Body of pancreas (tissue), 4 donors: ENCODE results near the gene FETUB. TPM values are rescaled to one million over a fixed set of nuclear protein-coding genes. Genes with fewer than 3 reads are reported as not detected.
"Not testable (repeated sequence)": the region's sequence is repeated elsewhere in the genome, so short reads cannot be mapped to it uniquely, and the experiment has no call there.

Experiments
- ATAC-seq: fragments of 150-250 bp; one replicate; pipeline ENCODE4 v1.9.1; 2016
- DNase-seq, 4 donors: peaks; one replicate each; pipeline ENCODE4 v3.0.0-alpha.2; 2019
- H3K27ac ChIP-seq, 4 donors: fragments of 200-600 bp; sonication (generic); 1 replicate in 3 of 4; 2 replicates in 1 of 4; pipeline versions ENCODE4 v1.5.1 to v1.6.1; 2016 to 2019; ENCODE audit warnings: mild to moderate bottlenecking in 1 of 4, mixed read lengths in 1 of 4, moderate library complexity in 1 of 4
- H3K27me3 ChIP-seq, 2 donors: fragments of 200-600 bp; sonication (generic); one replicate each; pipeline ENCODE4 v1.6.0; 2016; ENCODE audit warnings: mild to moderate bottlenecking in 1 of 2
- H3K36me3 ChIP-seq, 2 donors: fragments of 200-600 bp; sonication (generic); replicated peaks in 1 of 2; 2 replicates each; pipeline ENCODE4 v1.5.1; 2016; ENCODE audit warnings: low read depth in 2 of 2; ENCODE audit not compliant: insufficient read depth in 1 of 2
- H3K4me1 ChIP-seq: fragments of 200-600 bp; sonication (generic); one replicate; pipeline ENCODE4 v1.6.0; 2016
- H3K4me3 ChIP-seq, 2 donors: fragments of 200-600 bp; sonication (generic); 1 replicate in 1 of 2; 2 replicates in 1 of 2; pipeline ENCODE4 v1.5.1; 2016 to 2019
- H3K9me3 ChIP-seq, 3 donors: fragments of 200-600 bp; sonication (generic); 1 replicate in 2 of 3; 2 replicates in 1 of 3; pipeline ENCODE4 v1.5.1; 2016
- POLR2A ChIP-seq, 3 donors: fragments of 450-650 bp; IDR thresholded peaks; one replicate each; pipeline ENCODE4 v1.6.1; 2016; ENCODE audit warnings: antibody characterized with exemption in 3 of 3, mild to moderate bottlenecking in 2 of 3
- WGBS, 2 donors: methylation state at CpG; one replicate each; pipeline ENCODE4 v1.1.5; 2017; 5-methylcytosine and 5-hydroxymethylcytosine counted together
- intact Hi-C: fragments of 100-400 bp; cut with DNase I; formaldehyde crosslinking; loops from one replicate; pipeline ENCODE4 v1.15.1; 2023
- total RNA-seq, 2 donors: library from RNA; depleted of rRNA; stranded (reverse); fragments of >200 nt; gene quantifications; one replicate each; pipeline ENCODE4 v1.1.0, GENCODE V29; 2016
- TF ChIP-seq, protein P1 (sequence below), 7 experiments: fragments of 450-650 bp in 4 of 7; fragments of 200-600 bp in 3 of 7; sonication (generic) in 3 of 7; IDR thresholded peaks; one replicate each; pipeline ENCODE4 v1.5.1; 2016 to 2019; ENCODE audit warnings: antibody characterized with exemption in 7 of 7

The FETUB gene
- total RNA-seq, 2 donors from 2014 or later, result not detected

DNA sequence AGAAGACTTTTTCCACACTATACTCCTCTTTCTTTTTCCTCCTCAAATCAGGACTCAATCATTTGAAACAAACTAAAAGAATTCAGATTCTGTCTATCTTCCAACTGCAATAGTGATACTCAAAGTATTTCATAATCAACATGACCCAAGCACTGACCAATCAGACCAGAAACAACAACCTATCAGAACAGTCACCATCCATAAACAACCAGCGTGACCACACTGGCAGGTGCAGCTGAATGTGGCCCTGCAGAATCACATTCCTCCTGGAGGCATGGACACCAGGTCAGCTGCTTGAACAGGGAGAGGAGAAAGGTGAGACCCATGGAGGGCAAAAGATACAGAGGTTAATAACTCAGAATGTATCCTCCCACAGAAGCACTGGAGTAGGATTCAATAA lies 39.0 kb downstream of the FETUB start:
- WGBS, 2 donors, result 33 to 36% methylated on average over 1 of the region's 1 CpG
- TF ChIP-seq, protein P1, sequence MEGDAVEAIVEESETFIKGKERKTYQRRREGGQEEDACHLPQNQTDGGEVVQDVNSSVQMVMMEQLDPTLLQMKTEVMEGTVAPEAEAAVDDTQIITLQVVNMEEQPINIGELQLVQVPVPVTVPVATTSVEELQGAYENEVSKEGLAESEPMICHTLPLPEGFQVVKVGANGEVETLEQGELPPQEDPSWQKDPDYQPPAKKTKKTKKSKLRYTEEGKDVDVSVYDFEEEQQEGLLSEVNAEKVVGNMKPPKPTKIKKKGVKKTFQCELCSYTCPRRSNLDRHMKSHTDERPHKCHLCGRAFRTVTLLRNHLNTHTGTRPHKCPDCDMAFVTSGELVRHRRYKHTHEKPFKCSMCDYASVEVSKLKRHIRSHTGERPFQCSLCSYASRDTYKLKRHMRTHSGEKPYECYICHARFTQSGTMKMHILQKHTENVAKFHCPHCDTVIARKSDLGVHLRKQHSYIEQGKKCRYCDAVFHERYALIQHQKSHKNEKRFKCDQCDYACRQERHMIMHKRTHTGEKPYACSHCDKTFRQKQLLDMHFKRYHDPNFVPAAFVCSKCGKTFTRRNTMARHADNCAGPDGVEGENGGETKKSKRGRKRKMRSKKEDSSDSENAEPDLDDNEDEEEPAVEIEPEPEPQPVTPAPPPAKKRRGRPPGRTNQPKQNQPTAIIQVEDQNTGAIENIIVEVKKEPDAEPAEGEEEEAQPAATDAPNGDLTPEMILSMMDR (IDR thresholded peaks at IDR 0.05), result no peak
- no peak for TF ChIP-seq POLR2A (IDR thresholded peaks at IDR 0.05)

DNA sequence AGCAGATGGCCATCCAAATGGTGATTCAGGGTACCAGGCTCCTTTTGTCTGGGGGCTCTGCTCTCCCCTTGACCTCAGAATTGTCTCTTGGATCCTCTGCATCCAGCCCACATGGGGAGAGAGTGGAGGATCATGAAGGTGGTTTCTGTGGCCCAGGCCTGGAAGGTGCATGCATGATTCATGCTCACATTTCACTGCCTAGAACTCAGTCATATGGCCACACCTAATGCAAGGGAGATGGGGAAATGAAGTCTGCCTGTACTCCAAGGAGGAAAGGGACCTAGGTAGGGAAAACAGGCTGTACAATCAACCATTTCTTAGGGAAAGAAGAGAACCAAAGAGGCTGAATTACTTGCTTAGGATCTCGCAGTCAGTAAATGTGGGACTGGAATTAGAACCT lies 40.7 kb downstream of the FETUB start:
- intact Hi-C loops, result no loop called here
- TF ChIP-seq POLR2A (IDR thresholded peaks at IDR 0.05), result no peak
- TF ChIP-seq, protein P1 (IDR thresholded peaks at IDR 0.05), result no peak

More for the DNA sequence above, 39.0 kb downstream of the FETUB start:
- Histone ChIP-seq H3K27me3 (no peaks in the 10 kb centered on the region), H3K9me3 (no peaks in the 10 kb centered on the region), H3K27ac (no peak overlapping the region), H3K4me3 (no peak overlapping the region), H3K36me3 (no peaks in the 10 kb centered on the region), H3K4me1 (no peaks in the 10 kb centered on the region)
- no peak for ATAC-seq
- intact Hi-C loops, result no loop called here
- no peak for DNase-seq

DNA sequence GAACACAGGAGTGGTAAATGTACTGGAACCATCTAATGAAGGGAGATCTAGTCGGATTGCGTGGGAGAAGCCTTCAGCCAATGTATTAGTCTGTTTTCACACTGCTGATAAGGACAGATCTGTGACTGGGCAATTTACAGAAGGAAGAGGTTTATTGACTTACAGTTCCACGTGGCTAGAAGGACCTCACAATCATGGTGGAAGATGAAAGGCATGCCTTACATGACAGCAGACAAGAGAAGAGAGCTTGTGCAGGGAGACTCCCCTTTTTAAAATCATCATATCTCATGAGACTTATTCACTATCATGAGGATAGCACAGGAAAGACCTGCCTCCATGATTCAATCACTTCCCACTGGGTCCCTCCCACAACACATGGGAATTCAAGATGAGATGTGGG lies 42.6 kb downstream of the FETUB start:
- Histone ChIP-seq H3K36me3 (no peaks in the 10 kb centered on the region), H3K9me3 (no peaks in the 10 kb centered on the region), H3K27ac (no peak overlapping the region), H3K4me3 (no peak overlapping the region), H3K4me1 (no peaks in the 10 kb centered on the region), H3K27me3 (no peaks in the 10 kb centered on the region)
- no peak for ATAC-seq
- 40 to 61% methylated on average over 3 of the region's 3 CpGs for WGBS, 2 donors
- TF ChIP-seq POLR2A (IDR thresholded peaks at IDR 0.05), result no peak
- TF ChIP-seq, protein P1 (IDR thresholded peaks at IDR 0.05), result no peak
- intact Hi-C loops, result no loop called here
- no peak for DNase-seq

More for the DNA sequence above, 40.7 kb downstream of the FETUB start:
- H3K9me3 ChIP-seq, result no peaks in the 10 kb centered on the region
- WGBS, 2 donors, result 42 to 80% methylated on average over 1 of the region's 1 CpG
- no peaks in the 10 kb centered on the region for H3K36me3 ChIP-seq
- no peak overlapping the region for H3K4me3 ChIP-seq
- H3K4me1 ChIP-seq, result no peaks in the 10 kb centered on the region
- ATAC-seq, result no peak
- no peak overlapping the region for H3K27ac ChIP-seq
- no peaks in the 10 kb centered on the region for H3K27me3 ChIP-seq
- DNase-seq, result no peak

DNA sequence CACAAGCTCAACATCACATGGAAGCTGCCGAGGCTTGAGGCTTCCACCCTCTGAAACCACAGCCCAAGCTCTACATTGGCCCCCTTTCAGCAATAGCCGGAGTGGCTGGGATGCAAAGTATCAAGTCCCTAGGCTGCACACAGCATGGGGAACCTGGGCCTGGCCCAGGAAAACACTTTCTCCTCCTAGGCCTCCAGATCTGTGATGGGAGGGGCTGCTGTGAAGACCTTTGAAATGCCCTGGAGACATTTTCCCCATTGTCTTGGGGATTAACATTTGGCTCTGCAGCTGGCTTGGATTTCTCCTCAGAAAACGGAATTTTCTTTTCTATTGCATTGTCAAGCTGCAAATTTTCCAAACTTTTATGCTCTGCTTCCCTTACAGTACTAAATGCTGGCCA lies 43.8 kb downstream of the FETUB start:
- intact Hi-C loops, result no loop called here
- Histone ChIP-seq H3K36me3 (no peaks in the 10 kb centered on the region), H3K4me1 (no peaks in the 10 kb centered on the region), H3K4me3 (no peak overlapping the region), H3K9me3 (no peaks in the 10 kb centered on the region), H3K27ac (no peak overlapping the region), H3K27me3 (no peaks in the 10 kb centered on the region)
- WGBS, 2 donors, result 56 to 62% methylated on average over 3 of the region's 3 CpGs
- ATAC-seq (no peak), DNase-seq (no peak)
- no peak for TF ChIP-seq POLR2A (IDR thresholded peaks at IDR 0.05)
- TF ChIP-seq, protein P1 (IDR thresholded peaks at IDR 0.05), result no peak

DNA sequence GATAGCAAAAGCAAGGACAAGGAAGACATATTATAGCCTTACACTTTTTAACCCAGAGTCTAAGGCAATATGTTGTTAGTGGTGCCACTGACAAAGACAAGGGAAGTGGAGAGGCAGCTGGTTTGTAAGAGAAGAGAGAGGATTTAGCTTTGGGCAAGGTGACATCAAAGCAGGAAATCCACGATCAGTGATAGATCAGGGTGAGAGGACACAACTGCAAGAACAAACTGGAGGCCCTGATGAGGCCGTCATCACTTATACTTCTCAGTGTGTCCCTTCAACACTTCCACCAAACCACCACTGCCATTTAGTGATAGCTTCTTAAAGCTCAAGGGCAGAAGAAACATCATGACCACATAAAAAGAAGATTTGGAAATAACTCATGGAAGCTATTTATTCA lies 46.3 kb downstream of the FETUB start:
- 66 to 86% methylated on average over 2 of the region's 2 CpGs for WGBS, 2 donors

More for the DNA sequence above, 46.3 kb downstream of the FETUB start:
- H3K9me3 ChIP-seq, H3K27ac ChIP-seq, intact Hi-C loops, H3K36me3 ChIP-seq, H3K4me1 ChIP-seq, H3K27me3 ChIP-seq, ATAC-seq, H3K4me3 ChIP-seq, DNase-seq: not testable (repeated sequence)
